NCI-H1092 treated with DMSO at 0.1 percent for 48 hours (cell line): ENCODE results near the gene DCHS2.

ENCODE experiments used
- DNase-seq: peaks from one replicate; lab custom pipeline; 2025; lab: John Stamatoyannopoulos, UW

Gene DCHS2

DNA sequence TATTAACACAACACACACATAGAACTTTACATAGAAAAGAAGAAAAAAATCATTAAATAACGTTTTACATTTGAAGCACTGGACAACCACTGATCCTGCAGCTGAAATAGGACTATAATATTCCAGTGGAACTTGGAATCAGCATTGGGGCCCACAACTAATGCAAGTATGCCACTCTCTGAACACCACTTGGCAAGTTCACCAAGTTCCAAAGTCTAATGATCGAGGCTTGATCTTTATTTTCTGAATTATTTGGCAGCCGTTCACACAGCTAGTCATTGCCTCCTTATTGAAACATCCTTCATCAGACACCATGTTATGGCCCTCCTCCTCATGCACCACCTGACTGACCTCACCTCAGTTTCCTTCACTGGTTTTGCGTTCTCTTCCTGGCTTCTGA lies 107.6 kb downstream of the DCHS2 start:
- DNase-seq, result no peak

DNA sequence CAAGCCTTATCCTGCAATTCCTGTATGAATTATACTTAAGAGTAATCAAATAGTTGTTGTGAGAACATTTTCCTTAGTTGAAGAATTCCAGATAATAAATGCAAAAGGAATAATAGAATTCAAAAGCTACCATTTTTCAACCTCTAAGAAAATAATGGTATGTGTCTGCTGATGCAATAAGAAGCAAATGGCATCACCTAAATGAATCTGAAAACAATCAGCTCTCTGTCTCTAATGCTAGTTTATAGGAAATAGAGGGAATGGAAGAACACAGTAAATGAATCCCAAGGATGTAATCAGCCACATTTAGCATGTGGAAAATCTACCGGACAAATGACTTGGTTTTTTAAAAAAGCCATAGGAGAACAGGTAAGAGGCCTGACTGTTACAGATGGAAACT lies 115.1 kb downstream of the DCHS2 start:
- no peak for DNase-seq

DNA sequence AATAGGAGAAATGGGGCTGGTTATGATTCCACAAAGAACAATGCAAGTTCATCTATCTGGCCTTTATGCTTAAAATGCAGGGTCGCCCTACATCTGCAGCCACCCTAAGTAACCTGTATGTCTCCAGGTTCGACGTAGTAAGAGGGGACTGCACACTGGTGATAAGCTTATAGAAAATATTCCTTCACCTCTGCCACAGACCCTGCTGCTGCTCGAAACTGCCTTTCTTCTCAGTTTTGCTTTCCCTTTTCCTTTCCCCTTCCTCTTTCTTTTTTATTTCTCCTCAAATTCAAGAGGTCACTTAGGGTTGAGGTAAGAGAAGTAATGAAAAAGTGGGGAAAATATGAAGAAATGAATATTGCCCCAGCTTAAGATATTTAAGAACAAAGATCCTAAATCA lies 123.5 kb downstream of the DCHS2 start:
- no peak for DNase-seq

DNA sequence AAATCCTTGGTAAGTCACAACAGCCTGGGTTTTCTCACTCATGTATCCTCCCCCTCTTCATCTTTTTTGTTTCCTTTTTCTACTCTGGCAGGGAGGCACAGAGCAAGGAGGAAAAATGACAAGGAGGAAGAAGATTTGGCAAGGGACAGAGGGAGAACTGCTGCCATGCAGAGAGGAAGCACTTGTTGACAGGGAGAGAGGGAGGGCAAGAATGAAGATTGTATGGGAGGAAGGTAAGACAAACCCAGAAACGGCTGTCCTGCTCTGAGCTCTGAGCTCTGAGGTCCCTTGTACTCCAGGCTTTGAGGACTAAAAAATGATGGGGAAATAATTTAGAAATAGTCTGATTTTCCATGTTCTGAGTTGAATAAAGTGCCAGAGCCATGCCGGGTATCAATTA lies 123.9 kb downstream of the DCHS2 start:
- no peak for DNase-seq

DNA sequence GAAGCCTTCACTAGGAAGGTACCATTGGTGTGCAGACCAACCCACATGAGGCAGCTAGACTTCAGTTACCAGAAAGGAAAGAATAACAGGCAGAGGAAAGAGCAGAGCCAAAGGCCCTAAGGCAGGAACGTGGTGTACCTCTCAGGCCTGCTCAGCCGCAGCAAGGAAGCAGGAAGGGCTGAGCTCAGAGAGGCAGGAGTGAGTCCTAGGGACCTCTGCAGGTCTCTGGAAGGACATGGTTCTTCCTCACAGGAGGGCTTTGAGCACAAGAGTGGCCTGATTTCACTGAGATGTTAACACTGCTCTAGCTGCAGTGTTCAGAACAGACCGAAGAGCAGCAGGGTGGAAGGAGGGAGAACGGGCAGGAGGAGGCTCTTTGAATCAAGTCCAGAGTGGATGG lies 124.6 kb downstream of the DCHS2 start:
- DNase-seq, result no peak

DNA sequence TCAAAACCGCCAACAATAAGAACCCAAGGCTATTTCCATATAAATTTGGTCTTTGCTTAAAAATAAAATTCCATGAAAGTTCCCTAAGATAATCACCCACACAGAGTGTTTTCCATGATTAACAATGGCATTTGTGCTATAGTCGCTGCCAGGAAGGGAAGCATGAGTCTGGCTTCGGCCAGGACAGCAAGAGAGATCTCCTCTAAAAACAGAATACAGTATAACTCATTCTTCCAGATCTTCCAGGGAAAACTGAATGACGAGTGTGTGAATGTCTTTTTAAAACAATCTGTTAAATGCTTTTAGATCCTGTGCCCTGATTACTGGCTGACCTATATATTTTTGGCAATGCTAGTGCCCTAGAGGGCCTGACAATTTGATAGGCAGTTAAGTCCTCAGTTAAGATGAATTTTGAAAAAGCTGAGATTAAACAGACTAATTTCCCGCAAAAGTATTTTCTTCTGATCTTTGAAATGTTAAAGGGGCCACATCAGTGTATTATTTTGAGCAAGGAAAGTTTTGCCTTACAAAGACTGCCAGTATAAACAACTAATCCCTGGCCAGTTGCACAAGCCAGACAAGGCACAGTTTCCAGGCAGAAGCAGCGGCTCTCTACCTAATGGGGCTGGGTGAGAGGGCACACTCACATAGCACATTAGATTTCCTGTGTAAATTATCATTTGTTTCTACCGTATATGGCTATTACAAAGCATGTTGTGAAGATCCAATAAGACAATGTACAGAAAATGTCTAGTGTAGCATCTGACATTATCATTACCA lies 127.3 kb downstream of the DCHS2 start:
- DNase-seq, result no peak

DNA sequence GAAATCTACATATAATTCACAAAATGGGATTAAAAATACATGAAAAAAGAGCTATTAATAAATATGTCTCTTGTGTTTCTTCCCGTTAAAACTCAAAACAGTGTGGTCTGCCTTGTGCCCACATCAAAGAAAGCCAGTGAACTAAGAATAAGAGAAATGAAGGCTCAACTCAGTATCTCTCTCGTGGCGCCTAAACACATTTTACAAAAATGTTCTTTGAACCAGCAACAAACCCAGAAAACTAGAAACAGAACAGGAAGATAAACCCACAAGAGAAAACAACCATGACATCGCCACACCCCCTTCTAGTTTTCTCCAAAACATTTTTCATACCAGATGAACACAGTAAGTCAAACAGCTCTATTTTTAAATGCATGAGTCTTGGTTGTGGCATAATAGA lies 130.1 kb downstream of the DCHS2 start:
- DNase-seq, result no peak

DNA sequence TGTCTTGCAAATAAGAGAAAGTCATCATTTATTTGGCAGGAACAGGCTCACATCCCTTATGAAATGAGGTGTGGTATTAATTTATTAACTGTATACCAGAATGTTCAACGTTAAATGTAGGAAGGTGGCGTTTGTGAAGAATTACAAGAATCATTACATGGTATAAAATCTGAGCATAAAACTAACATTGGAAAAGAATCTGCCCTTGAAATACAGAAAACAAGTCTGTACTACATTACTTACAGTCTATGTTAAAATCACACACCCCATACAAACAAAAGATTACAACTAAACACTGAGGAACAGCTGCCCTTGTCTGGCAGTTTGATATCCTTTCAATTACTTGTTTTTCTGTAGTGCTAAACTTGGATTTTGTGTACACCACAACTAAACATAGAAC lies 131.1 kb downstream of the DCHS2 start:
- DNase-seq, result no peak

DNA sequence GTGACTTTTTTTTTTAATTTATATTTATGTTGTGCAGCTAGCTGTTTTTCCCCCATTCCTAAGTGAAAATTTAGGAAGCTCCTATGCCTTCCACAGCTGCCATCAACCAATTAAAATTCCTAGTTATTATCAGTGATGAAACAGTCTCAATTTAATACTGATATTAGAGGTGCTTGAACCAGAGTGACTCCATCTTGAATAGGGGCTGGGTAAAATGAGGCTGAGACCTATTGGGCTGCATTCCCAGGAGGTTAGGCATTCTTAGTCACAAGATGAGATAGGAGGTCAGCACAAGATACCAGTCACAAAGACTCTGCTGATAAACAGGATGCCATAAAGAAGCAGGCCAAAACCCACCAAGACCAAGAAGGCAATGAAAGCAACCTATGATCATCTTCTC lies 136.7 kb downstream of the DCHS2 start:
- no peak for DNase-seq

DNA sequence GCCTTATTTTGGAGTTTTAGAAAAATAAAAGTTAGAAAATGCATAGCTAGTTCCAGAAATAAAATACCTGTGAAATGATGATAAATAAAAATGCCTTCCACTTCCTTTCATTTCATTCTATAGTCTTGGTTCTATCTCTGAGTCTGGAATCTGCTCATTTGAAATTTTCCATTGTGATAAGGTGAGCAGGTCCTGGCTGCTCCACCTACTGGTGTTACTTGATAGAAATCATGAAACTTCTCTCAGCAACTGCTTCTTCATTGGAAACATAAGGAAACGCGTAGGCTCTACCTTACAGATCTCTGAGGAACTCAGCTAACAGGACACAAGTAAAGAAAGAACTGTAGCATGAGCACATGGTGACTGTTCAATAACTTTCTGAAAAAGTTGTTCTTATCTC lies 141.8 kb downstream of the DCHS2 start:
- DNase-seq, result no peak

DNA sequence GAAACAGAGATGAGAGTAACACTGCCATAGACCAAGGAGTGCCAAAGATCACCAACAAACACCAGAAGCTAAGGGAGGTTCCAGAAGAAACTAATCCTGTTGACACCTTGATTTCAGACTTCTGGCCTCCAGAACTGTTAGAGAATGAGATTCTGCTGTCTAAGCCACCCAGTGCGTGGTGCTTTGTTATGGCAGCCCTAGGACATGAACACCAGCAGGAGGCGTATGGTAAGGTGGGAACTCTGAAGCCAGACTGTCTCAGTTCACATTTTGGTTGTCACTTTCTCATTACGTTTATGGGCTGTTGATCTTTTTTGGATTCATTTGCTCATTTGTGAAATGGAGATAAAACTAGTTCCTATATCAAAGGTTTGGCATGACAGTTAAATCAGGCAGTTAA lies 142.9 kb downstream of the DCHS2 start:
- DNase-seq, result no peak

DNA sequence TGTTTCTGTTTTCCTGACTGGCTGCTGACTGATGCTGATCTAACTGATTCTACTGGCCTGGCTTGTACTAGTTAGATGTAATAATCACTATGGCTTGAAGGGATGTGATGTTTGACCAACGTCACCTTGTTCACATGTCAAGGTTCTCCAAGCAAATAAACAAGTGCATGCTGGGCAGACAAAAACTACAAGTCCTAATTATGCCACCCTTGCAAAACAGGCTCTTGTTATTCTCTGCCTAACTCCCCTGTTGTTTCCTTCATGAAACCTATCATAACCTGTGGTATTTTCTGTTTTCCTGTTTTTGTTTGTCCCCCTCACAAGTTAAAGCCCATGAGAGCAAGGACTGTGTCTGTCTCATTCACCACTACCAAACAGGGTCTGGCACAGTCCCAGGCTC lies 146.2 kb downstream of the DCHS2 start:
- DNase-seq, result no peak

DNA sequence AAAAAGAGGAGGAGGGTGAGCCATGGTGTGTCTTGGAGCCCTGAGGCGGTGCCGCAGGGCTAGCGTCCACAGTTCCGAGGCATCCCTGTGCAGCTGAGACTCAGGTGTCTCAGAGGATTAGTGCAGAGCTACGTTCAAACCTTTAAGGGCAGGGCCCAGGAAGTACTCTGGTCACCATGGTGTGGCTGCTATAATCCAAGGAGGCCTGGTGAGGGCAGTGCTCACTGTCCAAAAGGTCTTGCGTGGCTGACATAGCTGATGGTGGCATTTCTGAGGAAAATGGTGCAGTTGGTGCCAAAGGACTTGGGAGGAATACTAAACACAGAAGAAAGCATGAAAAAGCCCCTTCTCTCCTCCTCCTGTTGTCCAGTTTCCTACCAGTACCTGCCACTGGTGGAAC lies 146.9 kb downstream of the DCHS2 start:
- DNase-seq, result no peak

DNA sequence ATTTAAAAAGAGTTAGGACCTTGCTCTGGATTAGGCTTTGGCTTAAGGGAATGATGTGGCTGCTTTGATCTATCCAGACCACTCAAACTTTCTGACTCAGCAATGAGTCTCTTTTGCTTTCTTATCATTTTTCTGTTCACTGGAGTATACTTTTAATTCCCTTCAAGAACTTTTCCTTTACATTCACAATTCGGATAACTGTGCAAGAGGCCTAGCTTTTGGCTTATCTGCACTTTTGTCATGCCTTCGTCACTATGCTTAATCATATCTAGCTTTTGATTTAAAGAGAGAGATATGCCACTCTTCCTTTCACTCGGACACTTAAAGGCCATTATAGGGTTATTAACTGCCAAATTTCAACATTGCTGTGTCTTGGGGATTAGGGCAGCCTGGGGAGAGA lies 147.9 kb downstream of the DCHS2 start:
- no peak for DNase-seq

DNA sequence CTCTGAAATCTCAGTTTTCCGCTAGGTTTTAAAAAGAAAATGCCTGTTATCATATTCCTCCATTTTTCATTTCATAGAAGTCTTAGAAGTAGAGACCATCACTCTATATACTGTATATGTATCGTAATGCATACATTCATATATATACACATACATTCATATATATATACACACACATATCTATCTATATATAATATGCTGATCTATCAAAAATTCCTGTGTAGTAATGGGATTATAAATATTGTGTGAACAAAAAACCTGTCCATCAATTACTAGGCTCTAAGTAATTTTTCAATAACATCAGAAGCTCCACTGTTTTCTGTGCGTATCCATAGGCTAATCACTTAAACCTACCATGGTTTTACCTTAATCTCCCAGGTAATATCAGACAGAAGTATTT lies 150.2 kb downstream of the DCHS2 start:
- no peak for DNase-seq

DNA sequence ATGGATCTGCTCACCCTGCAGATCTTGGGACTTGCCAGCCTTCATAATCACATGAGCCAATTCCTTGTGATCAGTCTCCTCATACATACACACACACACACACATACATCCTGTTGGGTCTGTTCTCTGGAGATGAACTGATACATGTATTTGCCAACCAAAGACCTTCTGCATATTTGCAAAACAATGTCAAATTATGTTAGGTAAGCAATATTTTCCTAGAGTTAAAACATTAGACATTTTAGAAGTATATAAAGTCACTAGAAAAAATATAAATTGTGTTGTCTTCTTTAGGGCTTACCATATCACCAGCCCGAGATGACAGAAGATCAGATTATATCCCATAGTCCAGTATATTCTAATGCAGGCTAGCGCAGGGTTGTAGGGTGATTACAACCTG lies 156.0 kb downstream of the DCHS2 start:
- no peak for DNase-seq

DNA sequence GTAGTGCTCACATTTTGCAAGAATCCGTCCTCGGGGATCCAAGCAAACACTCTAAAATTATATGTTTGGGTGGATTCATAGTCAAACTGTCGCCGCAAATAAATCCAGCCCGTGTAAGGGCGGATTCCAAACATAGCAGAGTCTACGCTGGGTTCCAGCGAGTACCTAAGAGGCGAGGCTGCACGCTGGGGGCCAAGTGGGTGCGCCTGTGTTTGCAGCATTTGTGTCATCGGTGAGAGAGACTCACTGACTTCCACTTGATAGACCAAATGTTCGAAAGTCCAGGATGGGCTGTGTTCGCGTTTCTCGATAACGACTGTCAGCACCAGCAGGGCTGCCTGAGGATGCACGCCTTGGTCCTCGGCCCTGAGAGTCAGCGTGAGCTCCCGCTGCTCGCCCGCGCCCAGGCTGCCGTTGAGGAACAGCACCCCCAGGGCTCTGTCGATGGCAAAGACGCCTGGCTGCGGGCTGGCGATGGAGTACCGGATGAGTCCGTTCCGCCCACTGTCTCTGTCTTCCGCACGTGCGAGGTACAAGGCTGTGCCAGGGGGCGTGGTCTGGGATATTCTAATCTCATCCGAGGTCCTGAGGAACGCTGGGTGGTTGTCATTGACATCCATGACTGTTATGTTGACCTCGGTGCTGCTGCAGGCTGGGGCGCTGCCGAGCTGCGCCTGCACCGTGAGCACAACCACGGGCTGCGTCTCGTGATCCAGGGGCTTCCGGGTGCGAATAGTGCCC lies 158.7 kb downstream of the DCHS2 start:
- no peak for DNase-seq

DNA sequence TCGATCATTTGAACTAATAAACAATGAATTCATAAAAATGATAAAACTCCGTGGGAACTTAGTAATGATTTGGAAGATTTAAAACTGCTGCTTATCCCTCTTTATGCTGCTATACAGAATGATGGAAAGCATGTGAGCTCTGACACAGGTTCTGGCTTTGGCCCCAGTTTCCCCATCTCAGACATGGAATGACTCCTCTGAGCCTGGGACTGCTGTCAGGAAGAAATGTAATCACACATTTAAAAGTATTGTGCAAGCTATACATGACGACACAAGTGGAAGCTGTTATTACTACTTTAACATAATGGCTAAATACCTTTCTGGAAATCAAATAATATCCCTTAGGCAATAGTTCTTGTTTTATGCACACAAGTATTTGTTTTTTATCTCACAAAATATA lies 161.7 kb downstream of the DCHS2 start:
- DNase-seq, result no peak

DNA sequence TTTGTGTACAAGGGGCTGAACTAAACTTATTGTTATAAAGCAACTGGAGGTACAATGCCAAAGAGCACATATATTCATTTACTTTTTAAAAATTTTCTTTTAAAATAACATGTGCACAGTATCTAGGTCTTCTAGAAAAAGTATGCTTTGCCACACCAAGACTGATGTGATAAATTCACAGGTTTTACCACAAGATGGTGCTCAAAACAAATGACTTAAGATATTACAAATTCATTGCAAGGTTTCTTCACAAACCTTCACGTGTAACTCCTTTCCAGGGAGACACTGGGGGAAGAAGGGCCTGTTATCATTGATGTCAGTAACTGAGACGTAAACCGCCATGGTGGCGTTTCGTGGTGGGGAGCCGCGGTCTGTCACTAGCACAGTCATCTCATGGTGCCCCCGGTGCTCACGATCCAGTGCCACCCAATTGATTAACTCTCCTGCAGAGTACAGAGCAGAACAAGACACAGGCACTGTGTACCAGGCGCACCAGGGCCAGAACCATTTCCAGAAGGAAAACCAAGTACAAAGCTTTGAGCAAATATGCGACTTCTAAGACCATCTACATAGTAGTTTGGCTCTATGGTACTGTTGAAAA lies 162.2 kb downstream of the DCHS2 start:
- DNase-seq, result no peak

DNA sequence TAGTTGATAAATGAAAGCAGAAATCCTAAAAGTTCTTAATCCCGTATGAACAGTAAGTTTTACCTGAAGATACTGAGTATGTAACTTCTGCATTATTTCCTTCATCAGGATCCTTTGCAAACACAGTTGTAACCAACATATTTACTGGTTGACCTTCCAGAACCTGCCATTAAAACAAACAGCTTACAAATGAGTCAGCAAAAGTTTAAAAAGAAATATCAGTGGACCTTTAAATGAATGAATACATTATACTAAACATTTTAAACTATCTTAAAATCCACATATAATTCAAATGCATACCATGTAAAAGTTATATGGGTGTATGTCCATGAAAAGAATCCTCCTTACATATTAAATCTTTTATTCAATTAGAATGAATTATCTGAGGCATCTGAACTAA lies 163.6 kb downstream of the DCHS2 start:
- no peak for DNase-seq

DNA sequence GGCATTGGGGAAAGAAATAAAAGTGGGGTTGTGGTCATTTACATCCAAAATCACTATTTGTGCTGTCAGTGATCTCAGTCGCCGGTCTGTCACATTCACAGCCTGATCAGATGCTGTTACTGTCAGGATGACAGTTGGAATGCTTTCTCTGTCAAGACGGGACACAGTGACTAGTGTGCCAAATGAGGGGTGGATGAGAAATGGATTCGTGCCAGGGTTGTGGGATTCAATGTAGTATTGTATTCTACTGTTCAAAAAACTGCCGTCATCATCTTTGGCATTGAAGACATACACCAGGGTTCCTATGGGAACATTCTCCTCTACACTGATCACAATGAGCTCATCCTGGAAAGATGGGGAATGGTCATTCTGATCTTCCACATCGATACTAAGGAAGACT lies 171.1 kb downstream of the DCHS2 start:
- no peak for DNase-seq

DNA sequence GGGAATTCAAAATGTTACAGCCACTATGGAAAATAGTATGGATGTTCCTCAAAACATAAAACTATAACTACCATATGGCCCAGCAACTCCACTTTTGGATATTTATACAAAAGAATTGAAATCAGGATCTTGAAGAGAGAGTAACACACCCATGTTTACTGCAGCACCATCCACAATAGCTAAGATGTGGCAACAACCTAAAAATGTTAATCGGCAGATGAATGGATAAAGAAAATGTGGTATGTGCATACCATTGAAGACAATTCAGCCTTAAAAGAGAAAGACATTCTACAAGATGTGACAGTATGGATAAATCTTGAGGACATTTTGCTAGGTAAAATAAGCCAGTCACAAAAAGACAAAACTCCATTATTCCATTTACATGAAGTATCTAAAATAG lies 171.9 kb downstream of the DCHS2 start:
- no peak for DNase-seq

DNA sequence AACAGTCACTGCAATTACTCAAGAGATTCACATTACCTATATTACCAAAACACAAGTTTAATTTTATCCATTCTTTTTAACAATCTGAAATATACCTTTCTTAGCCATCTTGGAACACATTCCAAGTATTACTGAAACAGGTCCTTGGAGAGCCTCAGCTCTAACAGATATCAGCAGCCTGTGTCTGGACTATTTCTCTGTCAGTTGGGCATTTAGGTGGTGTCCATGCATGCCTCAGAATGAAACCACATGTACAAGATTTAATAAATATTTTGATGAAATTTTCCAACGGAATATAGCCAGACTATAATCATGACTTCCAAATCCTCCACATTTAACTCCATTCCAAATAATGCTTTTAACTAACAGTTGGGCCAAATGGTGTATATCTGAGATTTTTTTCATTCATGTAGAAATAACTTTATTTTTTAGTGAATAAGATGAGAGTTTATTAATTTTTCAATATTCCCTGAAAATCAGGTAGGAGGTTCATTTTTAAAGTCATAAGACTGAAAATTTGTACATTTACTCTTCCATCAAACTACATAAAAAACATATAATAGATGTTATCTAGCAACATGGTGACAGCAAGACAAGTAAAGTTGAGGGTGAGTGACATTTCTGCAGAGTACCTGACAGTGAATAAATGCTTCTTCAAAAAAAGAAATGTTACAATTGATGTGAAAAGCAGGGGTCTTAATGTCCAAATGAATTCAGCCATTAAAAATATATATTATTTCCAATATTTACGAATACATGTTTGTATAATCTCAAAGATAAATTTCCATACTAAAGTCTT lies 174.2 kb downstream of the DCHS2 start:
- DNase-seq, result no peak
